Fibroblast of upper back skin (primary cell): Measurements from ENCODE around the gene GADD45A.
A peak's percentile ranks its signal among the peaks of the same experiment; 100 is the strongest.
"Not testable (repeated sequence)": the region's sequence is repeated elsewhere in the genome, so short reads cannot be mapped to it uniquely, and the experiment has no call there.

ENCODE experiments used
- DNase-seq: peaks from one replicate; pipeline ENCODE4 v3.0.0-alpha.2; 2013

GADD45A gene

DNA sequence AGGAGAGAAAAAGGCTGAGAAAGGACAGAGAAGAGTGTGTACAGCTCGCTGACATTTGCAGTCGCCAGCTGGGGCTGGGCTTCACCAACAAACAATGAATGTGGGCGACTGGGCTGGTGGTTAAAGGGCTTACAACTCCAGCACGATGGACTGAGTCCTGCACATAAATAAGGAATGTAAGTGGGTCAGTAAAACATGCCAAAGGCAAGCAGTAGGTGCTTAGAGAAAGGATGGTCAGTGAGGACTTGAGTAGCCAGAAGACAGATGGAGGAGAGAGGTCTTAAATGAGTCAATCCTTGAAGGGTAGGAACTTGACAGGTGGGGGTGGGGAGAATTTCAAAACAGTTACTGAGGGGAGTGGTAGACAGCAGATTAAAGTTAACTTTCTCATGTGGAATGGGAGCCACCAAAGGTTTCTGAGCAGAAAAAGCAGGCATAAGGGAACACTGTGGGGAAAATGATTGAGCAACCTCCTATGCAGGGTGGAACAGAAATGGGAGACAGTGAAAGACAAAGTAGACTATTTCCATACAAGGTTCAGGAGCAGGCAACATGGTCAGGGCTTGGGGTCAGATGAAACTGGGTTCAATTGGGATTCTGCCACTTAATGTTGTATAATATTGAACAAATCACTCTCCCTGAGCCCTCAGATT lies 37.4 kb downstream of the GADD45A start:
- DNase-seq = peak; percentile 37

DNA sequence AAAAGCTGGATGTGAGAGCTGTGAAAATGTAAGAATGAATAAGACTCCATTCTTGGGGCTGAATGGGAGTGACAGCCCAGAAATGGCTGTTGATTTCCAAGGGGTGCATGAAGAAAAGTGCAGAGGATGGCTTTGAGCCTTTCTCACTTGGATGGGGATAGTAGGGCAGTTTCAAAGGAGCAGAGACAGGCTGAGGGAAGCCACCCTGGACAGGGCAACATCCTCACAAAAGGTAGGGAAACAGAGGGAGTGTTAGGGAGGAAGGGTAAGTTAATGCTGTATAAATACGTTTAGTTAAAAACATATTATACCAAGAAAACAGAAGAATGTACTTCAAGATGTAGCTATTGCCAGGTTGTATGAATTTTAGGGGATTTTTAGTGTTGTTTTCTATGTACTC lies 38.1 kb downstream of the GADD45A start:
- no peak for DNase-seq

DNA sequence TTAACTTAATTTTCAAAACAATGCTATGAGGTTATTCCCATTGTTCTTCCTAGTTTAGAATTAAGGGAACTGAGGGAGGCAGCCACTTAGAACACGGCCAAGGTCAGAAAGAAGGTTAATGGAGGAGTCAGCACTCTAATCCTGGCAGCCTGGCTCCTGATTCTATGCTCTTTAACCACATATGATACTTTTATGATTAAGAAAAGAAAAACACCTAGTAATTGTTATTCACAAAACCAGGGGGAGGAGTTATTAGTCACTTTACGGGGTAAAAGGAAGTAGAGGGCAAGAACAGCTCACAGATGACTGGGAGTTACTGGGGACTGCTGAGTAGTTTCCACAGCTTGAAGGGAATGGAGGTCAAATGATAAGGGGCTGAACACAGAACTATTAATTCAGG lies 38.6 kb downstream of the GADD45A start:
- DNase-seq = peak; percentile 28

DNA sequence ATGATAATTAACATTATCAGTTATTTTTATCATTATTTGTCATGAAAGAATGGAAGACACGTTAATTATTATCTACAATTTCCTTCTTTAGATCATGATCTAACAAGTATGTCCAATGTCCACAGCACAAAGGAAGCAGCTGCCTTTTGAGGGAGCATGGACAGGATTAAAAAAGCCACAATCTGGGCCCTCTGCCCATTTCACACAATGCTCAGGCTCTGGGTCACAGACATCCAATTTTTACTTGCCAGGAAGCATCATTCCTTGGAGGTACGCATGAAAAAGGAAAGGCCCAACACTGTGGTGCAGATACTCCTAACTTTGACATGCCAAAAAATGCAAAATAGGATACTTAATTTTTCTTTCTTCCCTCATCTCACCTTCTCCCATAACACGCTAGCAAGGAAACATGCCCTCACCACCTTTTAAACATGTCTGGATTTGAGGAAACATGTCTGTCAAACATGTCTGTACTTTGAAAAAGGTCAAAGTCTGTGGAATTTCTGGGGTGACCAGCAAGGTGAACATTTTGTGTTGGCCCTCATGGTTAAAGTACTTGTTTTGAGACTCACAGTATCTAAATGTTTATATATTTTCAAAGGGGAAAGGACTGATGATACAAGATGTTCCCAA lies 40.0 kb downstream of the GADD45A start:
- DNase-seq = peak; percentile 92

DNA sequence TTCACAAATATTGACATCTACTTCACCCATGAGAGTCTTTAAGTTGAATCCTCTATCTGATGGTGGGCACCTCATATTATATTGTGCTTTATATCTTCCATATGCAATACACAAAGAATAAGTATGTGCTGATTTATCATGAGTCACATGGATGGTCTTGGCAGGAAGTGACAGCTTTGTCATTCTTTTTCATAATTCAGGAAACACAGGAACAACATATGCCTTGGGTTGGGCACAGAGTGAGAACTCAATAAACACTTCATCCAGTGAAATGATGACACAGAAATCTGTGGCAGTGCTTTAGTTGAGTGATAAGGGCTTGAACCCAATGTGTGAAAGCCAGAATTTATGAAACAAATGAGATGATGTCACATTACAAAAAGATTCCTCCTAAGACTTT lies 41.2 kb downstream of the GADD45A start:
- no peak for DNase-seq

DNA sequence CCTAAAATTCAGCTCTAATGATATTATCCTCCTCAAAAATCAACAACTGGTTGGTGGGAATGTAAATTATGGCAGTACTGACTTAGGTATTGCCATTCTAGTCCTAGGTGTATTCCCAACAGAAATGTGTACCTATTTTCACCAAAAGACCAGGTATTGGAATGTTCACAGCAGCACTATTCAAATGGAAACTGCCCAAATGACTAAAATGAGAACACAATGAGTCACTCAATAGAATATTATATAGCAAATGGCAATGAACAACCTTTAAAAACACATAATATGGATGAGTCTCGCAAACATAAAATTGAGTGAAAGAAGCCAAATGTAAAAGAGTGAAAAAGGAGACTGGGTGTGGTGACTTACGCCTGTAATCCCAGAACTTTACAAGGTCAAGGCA lies 44.9 kb downstream of the GADD45A start:
- DNase-seq = no peak

DNA sequence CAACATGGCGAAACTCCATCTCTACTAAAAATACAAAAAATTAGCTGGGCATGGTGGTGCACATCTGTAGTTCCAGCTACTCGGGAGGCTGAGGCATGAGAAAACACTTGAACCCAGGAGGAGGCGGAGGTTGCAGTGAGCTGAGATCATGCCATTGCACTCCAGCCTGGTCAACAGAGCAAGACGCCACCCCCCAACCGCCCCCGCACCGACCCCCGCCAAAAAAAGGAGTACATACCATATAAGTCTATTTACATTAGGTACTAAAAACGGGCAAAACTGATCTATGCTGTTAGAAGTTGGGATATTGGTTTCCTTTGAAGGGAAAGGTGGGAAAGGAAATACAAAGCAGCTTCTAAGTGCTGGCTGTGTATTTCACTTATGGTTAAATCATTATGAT lies 45.3 kb downstream of the GADD45A start:
- not testable (repeated sequence) for DNase-seq

DNA sequence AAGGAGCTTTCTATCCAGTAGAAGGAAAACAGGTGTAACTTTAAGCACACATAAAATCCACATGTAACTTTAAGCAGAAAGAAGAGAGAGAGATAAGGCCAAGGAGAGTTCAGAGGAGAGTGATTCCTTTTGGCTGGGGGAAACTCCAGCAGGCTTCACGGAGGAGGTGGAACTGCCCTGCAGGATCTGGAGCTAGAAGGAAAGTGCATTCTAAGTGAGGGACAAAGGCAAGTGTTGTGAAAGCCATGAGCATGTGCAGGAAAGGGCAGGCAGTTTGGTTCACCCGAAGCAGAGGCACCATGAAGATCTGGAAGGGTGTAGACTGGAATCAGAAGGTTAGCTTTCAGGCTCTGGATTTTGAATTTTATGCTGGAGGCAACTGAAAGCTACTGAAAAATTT lies 46.3 kb downstream of the GADD45A start:
- no peak for DNase-seq

DNA sequence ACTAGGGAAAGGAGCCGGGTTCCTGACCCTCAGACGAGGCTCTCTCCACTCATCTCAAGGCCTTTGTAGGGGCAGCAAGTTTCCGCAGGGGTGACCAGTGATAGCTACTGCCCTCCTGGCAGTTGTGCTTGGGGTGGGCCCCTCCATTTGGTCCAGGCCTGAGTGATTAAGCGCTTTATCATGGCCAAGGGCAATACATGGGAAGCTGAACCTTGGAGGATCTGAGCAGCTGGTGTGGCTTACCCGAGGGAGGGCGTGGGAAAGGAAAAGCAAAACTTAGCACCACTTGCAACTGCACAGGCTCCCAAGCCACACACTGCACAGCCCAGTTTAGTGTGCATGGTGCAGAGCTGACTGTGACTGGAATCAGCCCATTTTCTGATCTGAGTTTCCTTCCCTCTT lies 47.8 kb downstream of the GADD45A start:
- no peak for DNase-seq

DNA sequence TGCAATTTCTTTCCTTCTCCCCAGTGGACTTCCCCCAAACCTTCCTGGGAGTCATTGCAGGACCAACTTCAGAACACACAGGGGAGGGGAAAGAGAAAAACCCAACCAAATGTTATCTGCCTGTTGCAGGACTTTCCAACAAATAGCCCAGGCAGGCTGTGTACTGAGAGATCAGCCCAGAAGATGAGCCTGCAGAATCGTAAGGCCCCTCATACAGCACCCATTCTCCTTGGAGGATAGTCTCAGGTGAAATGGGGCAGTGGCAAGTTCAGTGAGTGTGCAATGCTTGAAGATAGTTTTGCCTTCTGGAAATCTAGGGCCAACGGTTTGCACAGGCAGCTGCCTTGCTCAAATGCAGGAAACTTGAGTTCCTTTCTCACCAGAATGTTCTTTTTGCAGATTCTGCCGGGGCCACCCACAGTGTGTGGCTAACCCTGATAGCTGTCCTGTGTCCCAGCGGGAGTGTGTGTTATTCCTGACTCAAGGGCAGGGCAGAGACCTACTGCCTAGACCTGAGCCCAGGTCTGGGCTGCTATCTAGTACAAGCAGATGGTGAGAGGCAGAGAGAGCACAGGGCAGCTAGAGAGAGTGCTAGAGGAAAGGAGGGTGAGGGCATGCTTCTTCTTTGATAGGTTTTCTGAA lies 48.8 kb downstream of the GADD45A start:
- no peak for DNase-seq

DNA sequence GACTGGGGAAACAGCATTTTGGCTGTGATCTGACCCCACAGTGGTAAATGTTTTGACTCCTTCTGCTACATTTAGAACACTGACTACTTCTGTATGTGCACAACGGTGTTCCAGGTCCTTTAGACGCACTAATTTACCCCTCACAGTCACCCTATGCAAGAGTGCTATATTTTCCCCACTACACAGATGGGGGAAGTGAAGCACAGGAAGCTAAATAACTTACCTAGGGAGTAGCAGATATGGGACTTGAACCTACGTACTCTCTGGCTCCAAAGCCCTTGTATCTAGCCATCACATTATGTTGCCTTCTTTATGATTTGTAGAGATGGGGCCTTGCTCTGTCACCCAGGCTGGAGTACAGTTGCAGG lies 49.3 kb downstream of the GADD45A start:
- no peak for DNase-seq

DNA sequence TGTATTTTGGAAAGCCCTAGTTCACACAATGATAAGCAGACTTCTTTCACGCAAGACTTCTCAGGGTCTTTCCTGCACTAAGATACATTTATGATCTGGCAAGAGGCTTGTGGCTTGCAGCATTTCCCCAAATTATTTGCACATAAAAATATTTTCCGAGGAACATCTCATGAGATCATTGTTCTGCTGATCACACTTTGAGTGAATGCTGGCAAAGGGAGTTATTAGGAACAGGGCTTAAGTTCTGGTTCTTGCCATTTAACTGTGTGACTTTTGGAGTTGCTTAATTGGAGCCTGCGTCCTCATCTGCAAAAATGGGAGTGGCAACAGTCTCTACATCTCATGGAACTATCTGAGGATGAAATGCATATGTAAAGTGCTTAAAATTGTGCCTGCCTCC lies 50.2 kb downstream of the GADD45A start:
- no peak for DNase-seq

DNA sequence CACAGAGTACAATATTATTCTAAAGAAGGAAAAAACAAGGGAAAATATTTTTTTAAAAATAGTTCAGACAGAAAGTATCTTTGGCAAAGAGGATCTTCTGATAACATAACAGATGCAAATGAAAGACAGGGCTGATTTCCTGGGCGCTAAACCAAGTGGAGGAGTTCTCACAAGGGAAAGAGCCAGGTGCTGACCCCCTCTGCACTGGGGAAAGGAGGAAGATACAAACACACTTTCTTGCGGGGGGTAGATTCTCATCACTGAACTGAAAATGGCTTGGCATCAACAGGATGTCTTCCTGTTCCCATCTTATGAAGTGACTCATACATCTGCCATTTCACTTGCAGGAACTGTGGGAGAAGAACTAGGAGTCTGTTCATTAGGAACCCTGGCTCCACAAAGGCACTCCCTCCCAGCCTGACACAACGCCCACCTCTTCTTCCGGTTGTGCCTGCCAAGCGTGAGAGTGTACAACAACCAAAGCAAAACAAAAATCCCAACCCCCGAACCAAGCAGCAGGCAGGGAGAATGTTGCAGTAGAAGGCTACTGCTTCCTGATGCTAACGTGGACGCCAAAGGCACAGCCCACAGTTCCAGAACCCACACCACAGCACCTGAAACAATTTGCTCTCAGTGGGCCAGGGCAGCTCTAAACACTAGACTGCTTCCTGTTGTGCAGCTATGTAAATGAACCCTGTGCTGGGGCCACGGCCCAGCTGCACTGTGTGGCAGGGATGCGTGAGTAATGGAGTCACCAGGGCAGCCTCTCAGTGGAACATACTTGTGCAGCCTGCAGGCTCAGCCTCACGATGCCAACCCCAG lies 51.0 kb downstream of the GADD45A start:
- peak; percentile 89 for DNase-seq

DNA sequence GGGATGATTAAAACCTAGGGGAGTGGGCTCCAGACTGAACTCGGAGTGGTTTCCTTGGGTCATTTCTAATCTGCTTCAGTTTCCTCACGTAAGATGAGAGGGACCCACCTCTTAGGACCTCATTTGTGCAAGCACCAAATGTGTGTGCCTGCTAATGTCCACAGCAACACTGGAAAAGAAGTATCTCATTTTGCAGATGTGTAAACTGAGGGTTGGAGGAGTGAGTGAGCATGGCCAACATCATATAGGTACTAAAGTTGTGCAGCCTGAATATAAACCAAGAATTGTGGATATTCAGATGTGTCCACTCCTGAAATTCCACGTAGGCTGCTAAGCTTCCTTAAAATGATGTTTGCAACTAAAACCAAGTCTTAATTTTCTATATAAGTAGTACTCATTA lies 51.7 kb downstream of the GADD45A start:
- DNase-seq = no peak

DNA sequence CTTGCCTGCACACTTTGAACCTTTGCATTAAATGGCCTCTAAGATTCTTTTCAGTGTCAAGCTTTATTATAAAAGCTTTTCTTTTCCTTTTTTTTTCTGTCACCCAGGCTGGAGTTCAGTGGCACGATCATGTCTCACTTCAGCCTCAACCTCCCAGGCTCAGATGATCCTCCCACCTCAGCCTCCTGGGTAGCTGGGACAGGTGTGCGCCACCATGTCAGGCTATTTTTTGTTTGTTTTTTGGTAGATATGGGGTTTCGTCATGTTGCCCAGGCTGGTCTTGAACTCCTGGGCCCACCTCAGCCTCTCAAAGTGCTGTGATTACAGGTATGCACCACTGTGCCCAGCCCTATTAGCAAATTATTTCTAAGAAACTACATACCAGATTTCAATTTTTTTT lies 52.9 kb downstream of the GADD45A start:
- no peak for DNase-seq
